Pancreas (tissue), 10 donors: Measurements from ENCODE around the gene SLC41A3. TPM values are rescaled to one million over a fixed set of nuclear protein-coding genes. Genes with fewer than 3 reads are reported as not detected.

Experiments used
- ATAC-seq, 4 donors: fragments of 200-7000 bp; cut with Tn5 transposase; one replicate each; pipeline versions ENCODE4 v1.8.0 to v1.9.1; 2020; ENCODE audit warnings: mild to moderate bottlenecking in 4 of 4, moderate library complexity in 4 of 4
- DNase-seq, 6 donors: peaks; one replicate each; pipeline ENCODE4 v3.0.0-alpha.2; 2020
- FAIRE-seq: peaks from 2 replicates; lab custom pipeline; 2012; peaks lifted over from hg19 to GRCh38; lab: Jason Lieb, UNC
- H3K27ac ChIP-seq, 4 donors: fragments of 200-600 bp; sonication (generic); 1 replicate in 3 of 4; 2 replicates in 1 of 4; pipeline versions ENCODE4 v1.5.0 to v1.8.0; 2020
- H3K27me3 ChIP-seq, 4 donors: fragments of 200-600 bp; one replicate each; pipeline ENCODE4 v1.8.0; 2021
- H3K36me3 ChIP-seq, 3 donors: fragments of 200-600 bp; sonication (generic) in 1 of 3; one replicate each; pipeline versions ENCODE4 v1.5.0 to v1.8.0; 2020 to 2021
- H3K4me1 ChIP-seq, 3 donors: fragments of 200-600 bp; one replicate each; pipeline ENCODE4 v1.8.0; 2021
- H3K4me3 ChIP-seq, 4 donors: fragments of 200-600 bp; sonication (generic) in 2 of 4; one replicate each; pipeline versions ENCODE4 v1.5.0 to v1.8.0; 2020 to 2021
- H3K9me3 ChIP-seq, 4 donors: fragments of 200-600 bp; one replicate each; pipeline ENCODE4 v1.8.0; 2021
- CTCF ChIP-seq, 4 donors: fragments of 200-600 bp; sonication (generic) in 3 of 4; IDR thresholded peaks; one replicate each; pipeline versions ENCODE4 v1.5.0 to v1.8.0; 2021; ENCODE audit warnings: antibody characterized with exemption in 4 of 4
- WGBS, 2 donors: extraction: QIAGEN DNeasy Blood & Tissue Kit; methylation state at CpG; one replicate each; pipeline ENCODE4 v1.1.7; 2013; 5-methylcytosine and 5-hydroxymethylcytosine counted together
- intact Hi-C, 3 donors: fragments of 100-400 bp; cut with DNase I; formaldehyde crosslinking; loops; one replicate each; pipeline versions ENCODE4 v1.11.1 to v1.14.2; 2022
- polyA plus RNA-seq, 2 donors: library from polyadenylated mRNA; stranded (reverse); fragments of 200-250 nt; gene quantifications; one replicate each; pipeline ENCODE4 v1.2.3, GENCODE V29; 2013
- total RNA-seq, 6 donors: library from RNA; stranded (reverse); fragmentation: NEBNext Ultra II Directional in 4 of 6; extraction: Animal tissue kit (Norgen Biotek cat#: 25700) in 4 of 6; gene quantifications; one replicate each; pipeline versions ENCODE4 v1.2.1 to v1.2.4, GENCODE V29; 2021 to 2023
- donor health status: healthy with polysubstance abuse.
- donor health status: DM: no; HTN: no; CAD: no; lungs with moderate emphysema.
- donor health status: DM: no; HTN: no; CAD: no.
- donor health status: control.
- donor health status: control.
- donor health status: Bipolar disorder and iron deficiency.
- donor health status: DM: yes; HTN: yes; CAD: no.
- donor health status: DM: no; HTN: no; CAD: no.
- donor health status: DM: no; HTN: no; CAD: no.
- donor health status: DM: yes; HTN: yes; CAD: no.

The SLC41A3 gene
- total and polyA plus RNA-seq, 8 donors: 19.4 to 38.1 (median 31.1) TPM

- 21 to 36% methylated on average over 1 of the region's 1 CpG for WGBS, 2 donors
- no peaks in the 10 kb centered on the region for H3K4me1 ChIP-seq
- FAIRE-seq: no peak
Measured at GRCh38 chr3:126030455-126030854, 53.5 kb downstream of the SLC41A3 start.

GRCh38 chr3:126029241-126029640 lies 54.7 kb downstream of the SLC41A3 start:
- intact Hi-C loops: no loop called here
- Histone ChIP-seq H3K4me1 (no peaks in the 10 kb centered on the region), H3K4me3 (no peak overlapping the region), H3K9me3 (no peaks in the 10 kb centered on the region), H3K27me3 (no peaks in the 10 kb centered on the region), H3K36me3 (no peaks in the 10 kb centered on the region), H3K27ac (no peak overlapping the region)
- no peak for FAIRE-seq
- DNase-seq: no peak
- no peak for TF ChIP-seq CTCF (IDR thresholded peaks at IDR 0.05)
- no peak for ATAC-seq

More at GRCh38 chr3:126030455-126030854, 53.5 kb downstream of the SLC41A3 start:
- no peak for ATAC-seq
- Histone ChIP-seq H3K27me3 (no peaks in the 10 kb centered on the region), H3K4me3 (no peak overlapping the region), H3K27ac (no peak overlapping the region), H3K36me3 (no peaks in the 10 kb centered on the region), H3K9me3 (no peaks in the 10 kb centered on the region)
- intact Hi-C loops: no loop called here
- TF ChIP-seq CTCF (IDR thresholded peaks at IDR 0.05): no peak
- DNase-seq: no peak

GRCh38 chr3:126028096-126028495 lies 55.8 kb downstream of the SLC41A3 start:
- H3K27me3 ChIP-seq: no peaks in the 10 kb centered on the region
- FAIRE-seq (no peak), ATAC-seq (no peak), DNase-seq (no peak)
- no peak overlapping the region for H3K4me3 ChIP-seq
- H3K9me3 ChIP-seq: no peaks in the 10 kb centered on the region
- no peaks in the 10 kb centered on the region for H3K4me1 ChIP-seq
- H3K27ac ChIP-seq: no peak overlapping the region
- 96 to 99% methylated on average over 4 of the region's 4 CpGs for WGBS, 2 donors
- intact Hi-C loops: no loop called here
- TF ChIP-seq CTCF (IDR thresholded peaks at IDR 0.05): no peak
- no peaks in the 10 kb centered on the region for H3K36me3 ChIP-seq

- ATAC-seq: no peak
- no peak for FAIRE-seq
- no peak overlapping the region for H3K27ac ChIP-seq
- H3K27me3 ChIP-seq: no peaks in the 10 kb centered on the region
- WGBS, 2 donors: 71 to 84% methylated on average over 6 of the region's 6 CpGs
- no peak overlapping the region for H3K4me3 ChIP-seq
- H3K36me3 ChIP-seq: no peaks in the 10 kb centered on the region
- no peaks in the 10 kb centered on the region for H3K9me3 ChIP-seq
- H3K4me1 ChIP-seq: no peaks in the 10 kb centered on the region
- no peak for DNase-seq
- intact Hi-C loops: no loop called here
- no peak for TF ChIP-seq CTCF (IDR thresholded peaks at IDR 0.05)
Measured at GRCh38 chr3:126026761-126027160, 57.2 kb downstream of the SLC41A3 start.

GRCh38 chr3:126026277-126026751 lies 57.6 kb downstream of the SLC41A3 start:
- intact Hi-C loops: no loop called here
- Histone ChIP-seq H3K27me3 (no peaks in the 10 kb centered on the region), H3K9me3 (no peaks in the 10 kb centered on the region), H3K27ac (no peak overlapping the region), H3K36me3 (no peaks in the 10 kb centered on the region), H3K4me1 (no peaks in the 10 kb centered on the region), H3K4me3 (no peak overlapping the region)
- no peak for ATAC-seq
- TF ChIP-seq CTCF (IDR thresholded peaks at IDR 0.05): no peak
- no peak for FAIRE-seq
- DNase-seq: no peak
- 91 to 94% methylated on average over 11 of the region's 11 CpGs for WGBS, 2 donors
